ENCODE results near the gene LYPD6B.

LYPD6B gene

DNA sequence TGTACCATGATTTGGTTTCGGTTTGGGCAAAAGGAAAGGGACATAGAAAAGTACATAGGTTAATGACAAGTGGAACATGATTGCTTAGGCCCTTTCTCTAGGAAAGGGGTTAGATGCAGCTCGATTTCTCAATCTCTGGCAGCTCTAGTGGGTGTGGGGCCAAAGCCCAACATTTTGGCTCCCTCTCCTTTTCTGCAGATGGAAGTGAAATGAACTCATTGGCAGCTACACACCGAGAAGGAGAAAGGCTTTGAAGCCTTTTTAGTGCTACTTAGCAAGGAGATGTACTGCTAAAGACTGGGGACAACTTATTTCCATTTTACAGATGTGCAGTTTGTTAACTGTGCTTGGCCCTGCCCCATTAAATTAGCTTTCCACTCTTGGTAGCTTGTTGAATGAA, 93.8 kb downstream of the LYPD6B start:
- H3K4me1 ChIP-seq (ENCODE audit: control insufficient read depth in 1 of 2, insufficient read depth in 2 of 2, low read length in 2 of 2): no peaks in the 10 kb centered on the region
- H3K9me3 ChIP-seq (ENCODE audit: control insufficient read depth in 1 of 2, low read length in 2 of 2): no peaks in the 10 kb centered on the region
- H3K27me3 ChIP-seq (ENCODE audit: low read depth, low read length): no peaks in the 10 kb centered on the region
- no peak overlapping the region for H3K4me3 ChIP-seq (ENCODE audit: low read depth in 1 of 2, low read length in 2 of 2)
- H3K27ac ChIP-seq (ENCODE audit: low read length): no peak overlapping the region
- H3K36me3 ChIP-seq (ENCODE audit: control insufficient read depth in 1 of 2, insufficient read depth in 2 of 2, low read length in 2 of 2): no peaks in the 10 kb centered on the region

DNA sequence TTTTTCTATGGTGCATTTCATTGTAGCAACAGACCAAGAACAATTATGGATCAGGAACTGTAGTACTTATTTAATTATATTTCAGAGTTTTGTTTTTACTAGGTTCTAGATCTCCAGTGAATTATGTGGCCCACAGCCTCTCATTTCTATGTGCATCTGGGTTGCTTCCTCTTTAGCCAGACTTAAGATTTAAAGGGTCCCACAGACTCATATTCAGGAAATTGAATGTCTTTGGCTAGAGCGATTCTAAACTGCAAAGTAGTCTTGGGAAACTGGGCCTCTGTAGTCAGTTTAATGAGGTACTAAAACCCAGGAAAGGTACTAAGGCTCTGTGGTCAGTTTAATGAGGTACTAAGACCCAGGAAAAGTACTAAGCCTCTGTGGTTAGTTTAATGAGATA, 94.4 kb downstream of the LYPD6B start:
- Histone ChIP-seq H3K27me3 (ENCODE audit: low read depth, low read length) (no peaks in the 10 kb centered on the region), H3K4me1 (ENCODE audit: control insufficient read depth in 1 of 2, insufficient read depth in 2 of 2, low read length in 2 of 2) (no peaks in the 10 kb centered on the region), H3K27ac (ENCODE audit: low read length) (no peak overlapping the region), H3K9me3 (ENCODE audit: control insufficient read depth in 1 of 2, low read length in 2 of 2) (no peaks in the 10 kb centered on the region), H3K4me3 (ENCODE audit: low read depth in 1 of 2, low read length in 2 of 2) (no peak overlapping the region), H3K36me3 (ENCODE audit: control insufficient read depth in 1 of 2, insufficient read depth in 2 of 2, low read length in 2 of 2) (no peaks in the 10 kb centered on the region)

DNA sequence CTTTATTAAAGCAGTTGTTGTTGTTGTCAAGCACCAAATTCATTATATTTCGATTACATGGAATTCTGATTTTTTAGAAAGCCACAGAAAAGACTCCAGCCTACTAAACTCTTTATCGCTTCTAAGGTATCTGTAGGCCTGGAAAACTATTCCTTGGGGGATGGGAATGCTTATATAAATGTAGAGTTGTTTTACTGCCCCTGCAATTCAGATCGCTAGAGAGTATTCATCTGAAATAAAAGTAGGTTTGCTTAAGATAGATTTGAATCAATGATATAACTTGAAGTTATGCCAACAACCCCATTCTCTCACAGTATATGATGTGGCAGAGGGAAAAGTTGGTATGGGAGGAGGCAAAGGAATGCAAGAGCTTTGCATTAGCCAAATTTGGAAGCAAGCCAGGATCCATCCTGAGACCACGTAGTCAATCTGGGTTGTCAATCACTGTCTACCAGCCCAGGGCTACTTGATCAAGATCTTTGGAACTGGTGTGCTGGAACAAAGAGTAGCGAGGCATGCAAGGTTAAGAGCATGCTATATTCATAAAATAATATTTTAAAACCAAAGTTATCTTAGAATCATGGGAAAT, 95.9 kb downstream of the LYPD6B start:
- Histone ChIP-seq H3K27me3 (ENCODE audit: low read depth, low read length) (no peaks in the 10 kb centered on the region), H3K4me3 (ENCODE audit: low read depth in 1 of 2, low read length in 2 of 2) (no peak overlapping the region), H3K36me3 (ENCODE audit: control insufficient read depth in 1 of 2, insufficient read depth in 2 of 2, low read length in 2 of 2) (no peaks in the 10 kb centered on the region), H3K9me3 (ENCODE audit: control insufficient read depth in 1 of 2, low read length in 2 of 2) (no peaks in the 10 kb centered on the region), H3K4me1 (ENCODE audit: control insufficient read depth in 1 of 2, insufficient read depth in 2 of 2, low read length in 2 of 2) (no peaks in the 10 kb centered on the region), H3K27ac (ENCODE audit: low read length) (no peak overlapping the region)

DNA sequence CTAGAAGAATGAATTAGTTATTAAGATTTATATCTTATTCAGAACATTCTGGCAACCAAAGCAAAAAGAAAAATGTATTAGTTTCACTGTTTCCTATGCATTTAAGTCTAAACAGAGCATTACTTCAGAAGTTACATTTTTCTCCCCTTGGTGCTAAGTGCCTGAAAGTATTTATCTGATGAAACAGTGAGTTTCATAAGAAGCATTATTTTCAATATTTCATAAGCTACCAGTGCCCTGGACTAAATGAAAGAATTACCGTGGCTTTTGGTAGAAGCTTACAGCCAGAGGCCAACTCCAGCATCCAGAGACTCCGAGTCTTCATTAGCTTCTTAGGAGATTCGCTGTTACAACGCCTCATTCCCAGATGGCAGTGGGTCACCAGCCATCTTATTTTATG, 97.6 kb downstream of the LYPD6B start:
- H3K27ac ChIP-seq (ENCODE audit: low read length): no peak overlapping the region
- H3K9me3 ChIP-seq (ENCODE audit: control insufficient read depth in 1 of 2, low read length in 2 of 2): no peaks in the 10 kb centered on the region
- no peaks in the 10 kb centered on the region for H3K4me1 ChIP-seq (ENCODE audit: control insufficient read depth in 1 of 2, insufficient read depth in 2 of 2, low read length in 2 of 2)
- no peaks in the 10 kb centered on the region for H3K36me3 ChIP-seq (ENCODE audit: control insufficient read depth in 1 of 2, insufficient read depth in 2 of 2, low read length in 2 of 2)
- no peaks in the 10 kb centered on the region for H3K27me3 ChIP-seq (ENCODE audit: low read depth, low read length)
- no peak overlapping the region for H3K4me3 ChIP-seq (ENCODE audit: low read depth in 1 of 2, low read length in 2 of 2)

DNA sequence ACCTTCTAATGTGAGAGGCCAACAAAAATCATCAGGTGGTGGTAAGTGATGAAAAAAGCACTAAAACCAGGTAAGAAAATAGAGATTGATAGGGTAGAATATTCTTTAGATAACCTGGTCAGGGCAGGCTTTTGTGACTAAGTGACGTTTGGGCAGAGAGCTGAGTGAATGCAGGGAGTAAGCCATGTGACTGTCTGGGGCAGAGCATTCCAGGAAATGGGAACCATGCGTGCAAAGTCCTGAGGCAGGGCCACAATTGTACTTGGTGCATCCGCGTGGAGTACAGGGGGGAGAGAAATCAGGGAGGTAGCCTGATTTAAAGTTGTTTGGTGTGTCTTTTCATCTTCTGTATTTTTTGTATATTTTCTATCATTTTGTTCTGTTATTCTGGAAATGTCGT, 102.5 kb downstream of the LYPD6B start:
- H3K4me3 ChIP-seq (ENCODE audit: low read depth in 1 of 2, low read length in 2 of 2): no peak overlapping the region
- H3K27ac ChIP-seq (ENCODE audit: low read length): no peak overlapping the region
- no peaks in the 10 kb centered on the region for H3K4me1 ChIP-seq (ENCODE audit: control insufficient read depth in 1 of 2, insufficient read depth in 2 of 2, low read length in 2 of 2)
- no peaks in the 10 kb centered on the region for H3K36me3 ChIP-seq (ENCODE audit: control insufficient read depth in 1 of 2, insufficient read depth in 2 of 2, low read length in 2 of 2)
- no peaks in the 10 kb centered on the region for H3K9me3 ChIP-seq (ENCODE audit: control insufficient read depth in 1 of 2, low read length in 2 of 2)
- no peaks in the 10 kb centered on the region for H3K27me3 ChIP-seq (ENCODE audit: low read depth, low read length)

DNA sequence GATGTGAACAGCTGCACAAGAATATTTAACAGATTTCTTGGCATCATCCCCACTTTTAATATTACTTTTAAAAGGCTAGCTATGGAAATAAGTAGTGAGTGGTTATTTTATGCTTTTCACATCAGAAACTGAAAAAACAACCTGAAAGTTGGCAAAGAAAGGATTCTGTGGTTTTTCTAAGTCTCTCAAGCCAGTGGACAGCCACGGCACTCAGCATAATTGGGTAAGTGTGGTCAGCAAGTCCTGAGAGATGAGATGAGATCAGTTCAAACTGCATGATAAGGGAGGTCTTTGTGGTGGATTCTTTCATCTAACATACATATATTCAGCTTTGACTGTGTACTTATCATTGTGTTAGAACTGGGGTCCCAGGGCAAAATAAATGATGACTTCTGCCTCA, 105.2 kb downstream of the LYPD6B start:
- no peak overlapping the region for H3K4me3 ChIP-seq (ENCODE audit: low read depth in 1 of 2, low read length in 2 of 2)
- H3K27ac ChIP-seq (ENCODE audit: low read length): no peak overlapping the region
- no peaks in the 10 kb centered on the region for H3K27me3 ChIP-seq (ENCODE audit: low read depth, low read length)
- H3K9me3 ChIP-seq (ENCODE audit: control insufficient read depth in 1 of 2, low read length in 2 of 2): no peaks in the 10 kb centered on the region
- no peaks in the 10 kb centered on the region for H3K36me3 ChIP-seq (ENCODE audit: control insufficient read depth in 1 of 2, insufficient read depth in 2 of 2, low read length in 2 of 2)
- no peaks in the 10 kb centered on the region for H3K4me1 ChIP-seq (ENCODE audit: control insufficient read depth in 1 of 2, insufficient read depth in 2 of 2, low read length in 2 of 2)

DNA sequence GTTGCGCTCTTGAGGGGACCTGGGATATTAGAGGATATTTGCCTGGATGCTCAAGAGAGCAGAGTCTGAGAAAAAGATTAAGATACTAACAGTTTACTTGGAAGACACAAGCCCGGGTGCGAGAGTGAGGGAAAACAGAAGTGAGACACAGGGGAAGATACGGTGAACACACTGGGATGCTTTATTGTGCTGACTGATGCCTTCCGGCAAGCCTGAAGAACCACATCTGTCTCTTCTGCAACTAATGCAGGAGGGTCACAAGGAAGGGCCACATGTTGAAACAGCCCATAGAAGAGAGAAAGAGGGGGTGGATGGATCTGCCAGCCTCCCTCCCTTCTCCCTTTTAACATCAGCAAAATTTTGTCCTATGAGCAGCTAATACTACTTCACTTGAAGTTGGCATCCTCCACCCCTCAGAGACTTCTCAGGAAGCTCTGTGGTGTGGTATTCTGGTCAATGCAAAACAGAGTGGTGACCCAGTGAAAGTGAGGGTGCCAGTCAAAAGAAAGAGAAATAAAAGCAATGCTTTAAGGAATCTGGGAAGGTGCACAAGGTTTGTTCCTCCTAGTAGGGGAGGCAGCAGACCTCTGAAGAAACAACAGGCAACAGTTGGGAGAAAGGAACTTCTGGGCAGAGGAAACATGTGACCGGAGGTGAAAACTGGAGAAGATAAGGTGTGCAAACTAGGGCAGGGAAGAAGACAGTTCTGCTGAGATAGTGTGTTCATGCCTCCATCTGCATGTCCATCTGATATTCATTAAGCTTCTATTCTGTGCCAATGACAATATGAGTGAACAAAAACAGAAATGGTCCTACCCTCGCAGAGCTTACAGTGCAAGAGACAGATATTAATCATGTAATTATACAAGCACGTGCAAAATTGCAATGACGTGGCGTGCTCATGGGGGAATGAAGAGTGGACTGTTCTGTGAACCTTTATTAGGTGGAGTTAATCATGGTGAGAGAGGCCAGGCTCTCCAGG, 107.1 kb downstream of the LYPD6B start:
- Histone ChIP-seq H3K36me3 (ENCODE audit: control insufficient read depth in 1 of 2, insufficient read depth in 2 of 2, low read length in 2 of 2) (no peaks in the 10 kb centered on the region), H3K27ac (ENCODE audit: low read length) (no peak overlapping the region), H3K27me3 (ENCODE audit: low read depth, low read length) (no peaks in the 10 kb centered on the region), H3K4me1 (ENCODE audit: control insufficient read depth in 1 of 2, insufficient read depth in 2 of 2, low read length in 2 of 2) (no peaks in the 10 kb centered on the region), H3K9me3 (ENCODE audit: control insufficient read depth in 1 of 2, low read length in 2 of 2) (no peaks in the 10 kb centered on the region), H3K4me3 (ENCODE audit: low read depth in 1 of 2, low read length in 2 of 2) (no peak overlapping the region)

DNA sequence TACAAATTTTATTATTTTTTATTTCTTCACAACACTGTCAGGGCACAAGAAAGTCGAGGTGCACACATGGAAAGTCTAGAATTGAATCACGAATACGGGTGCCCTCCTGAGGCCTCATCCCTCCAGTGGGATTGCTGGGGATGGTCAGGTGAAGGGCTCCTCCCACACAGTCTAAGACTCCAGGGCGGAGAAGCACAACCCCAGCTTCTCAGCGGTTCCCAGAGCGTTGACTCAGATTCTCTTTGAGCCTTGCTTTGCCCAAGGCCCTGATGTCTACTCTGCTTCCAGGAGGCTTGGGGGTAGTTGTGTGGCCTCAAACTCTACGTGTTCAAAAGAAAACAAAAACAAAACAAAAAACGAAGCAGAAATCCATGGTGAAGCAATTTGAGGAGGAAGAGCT, 108.4 kb downstream of the LYPD6B start:
- Histone ChIP-seq H3K27me3 (ENCODE audit: low read depth, low read length) (no peaks in the 10 kb centered on the region), H3K9me3 (ENCODE audit: control insufficient read depth in 1 of 2, low read length in 2 of 2) (no peaks in the 10 kb centered on the region), H3K4me1 (ENCODE audit: control insufficient read depth in 1 of 2, insufficient read depth in 2 of 2, low read length in 2 of 2) (no peaks in the 10 kb centered on the region), H3K4me3 (ENCODE audit: low read depth in 1 of 2, low read length in 2 of 2) (no peak overlapping the region), H3K36me3 (ENCODE audit: control insufficient read depth in 1 of 2, insufficient read depth in 2 of 2, low read length in 2 of 2) (no peaks in the 10 kb centered on the region), H3K27ac (ENCODE audit: low read length) (no peak overlapping the region)

DNA sequence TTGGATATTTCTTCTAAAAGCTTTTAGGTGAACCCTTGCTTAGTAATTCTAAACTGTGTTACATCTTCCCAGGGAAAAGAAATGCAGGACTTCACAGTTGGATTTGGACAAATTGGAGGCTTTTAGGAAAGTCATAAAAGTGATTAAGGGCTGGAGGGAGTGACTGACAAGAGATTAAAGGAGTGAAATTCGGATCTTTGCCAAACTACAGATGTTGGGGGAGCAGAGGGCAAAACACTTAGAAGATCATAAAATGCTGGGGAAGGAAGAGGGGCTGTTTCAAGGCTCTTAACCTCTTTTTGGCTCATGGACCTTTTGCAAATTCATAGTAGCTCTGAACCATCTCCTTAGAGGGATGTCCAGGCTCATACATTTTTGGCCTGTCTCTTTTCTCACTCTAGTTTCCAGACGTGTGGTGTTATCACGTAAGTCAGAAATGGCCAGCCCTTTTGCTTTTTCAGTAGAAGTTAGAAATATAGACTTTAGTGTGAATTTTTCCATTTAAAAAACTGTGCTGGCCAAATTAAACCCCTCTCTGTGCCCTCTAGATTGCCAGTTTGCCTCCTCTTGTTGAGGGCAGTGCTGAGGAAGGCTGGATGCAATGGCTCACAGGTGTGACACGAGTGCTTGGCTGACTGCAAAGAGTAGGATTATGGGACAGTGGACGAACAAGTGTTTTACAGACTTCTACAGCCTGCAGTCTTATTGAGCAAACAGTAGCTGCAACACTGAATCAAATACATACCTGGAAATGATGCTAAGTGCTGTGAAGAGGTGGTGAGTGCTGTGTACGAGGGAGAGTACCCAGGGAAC, 109.9 kb downstream of the LYPD6B start:
- no peaks in the 10 kb centered on the region for H3K36me3 ChIP-seq (ENCODE audit: control insufficient read depth in 1 of 2, insufficient read depth in 2 of 2, low read length in 2 of 2)
- H3K27ac ChIP-seq (ENCODE audit: low read length): no peak overlapping the region
- no peaks in the 10 kb centered on the region for H3K4me1 ChIP-seq (ENCODE audit: control insufficient read depth in 1 of 2, insufficient read depth in 2 of 2, low read length in 2 of 2)
- H3K4me3 ChIP-seq (ENCODE audit: low read depth in 1 of 2, low read length in 2 of 2): no peak overlapping the region
- H3K9me3 ChIP-seq (ENCODE audit: control insufficient read depth in 1 of 2, low read length in 2 of 2): no peaks in the 10 kb centered on the region
- H3K27me3 ChIP-seq (ENCODE audit: low read depth, low read length): no peaks in the 10 kb centered on the region

DNA sequence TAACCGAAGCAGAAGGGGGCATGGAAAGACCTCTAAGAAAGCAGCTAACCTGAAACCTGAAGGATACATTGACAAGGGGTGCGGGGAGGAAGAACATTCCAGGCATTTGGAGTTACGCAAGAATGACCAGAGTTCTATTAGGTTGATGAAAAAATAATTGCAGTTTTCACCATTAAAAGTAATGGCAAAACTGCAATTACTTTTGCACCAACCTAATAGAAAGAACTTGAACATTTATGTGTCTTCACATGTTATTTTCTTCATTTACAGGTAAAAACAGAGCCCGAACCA, 110.5 kb downstream of the LYPD6B start:
- Histone ChIP-seq H3K27ac (ENCODE audit: low read length) (no peak overlapping the region), H3K4me1 (ENCODE audit: control insufficient read depth in 1 of 2, insufficient read depth in 2 of 2, low read length in 2 of 2) (no peaks in the 10 kb centered on the region), H3K4me3 (ENCODE audit: low read depth in 1 of 2, low read length in 2 of 2) (no peak overlapping the region), H3K9me3 (ENCODE audit: control insufficient read depth in 1 of 2, low read length in 2 of 2) (no peaks in the 10 kb centered on the region), H3K27me3 (ENCODE audit: low read depth, low read length) (no peaks in the 10 kb centered on the region), H3K36me3 (ENCODE audit: control insufficient read depth in 1 of 2, insufficient read depth in 2 of 2, low read length in 2 of 2) (no peaks in the 10 kb centered on the region)

DNA sequence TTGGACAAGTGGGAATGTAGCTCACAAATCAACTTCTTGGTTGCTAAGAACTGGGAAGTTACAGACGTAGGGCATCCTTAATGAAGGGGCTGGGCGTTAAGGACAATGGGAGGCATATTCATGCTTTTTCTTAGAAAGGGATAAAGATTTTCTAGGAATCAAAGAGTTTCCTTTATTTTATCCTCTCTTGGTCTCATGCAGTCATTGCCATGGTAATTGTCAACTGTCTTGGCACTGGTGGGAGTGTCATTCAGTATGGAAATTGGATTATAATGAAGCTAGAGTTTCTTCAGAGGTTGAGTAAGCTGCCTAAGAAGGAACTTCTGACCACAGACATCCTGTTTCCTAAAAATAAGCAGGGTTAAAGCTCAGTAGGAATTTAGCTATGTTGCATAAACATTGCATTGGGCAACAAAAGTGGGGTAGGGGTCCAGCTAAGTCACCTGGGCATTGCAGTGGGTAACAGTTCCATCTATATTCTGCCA, 114.0 kb downstream of the LYPD6B start:
- Histone ChIP-seq H3K27ac (ENCODE audit: low read length) (no peak overlapping the region), H3K4me1 (ENCODE audit: control insufficient read depth in 1 of 2, insufficient read depth in 2 of 2, low read length in 2 of 2) (no peaks in the 10 kb centered on the region), H3K9me3 (ENCODE audit: control insufficient read depth in 1 of 2, low read length in 2 of 2) (no peaks in the 10 kb centered on the region), H3K27me3 (ENCODE audit: low read depth, low read length) (no peaks in the 10 kb centered on the region), H3K36me3 (ENCODE audit: control insufficient read depth in 1 of 2, insufficient read depth in 2 of 2, low read length in 2 of 2) (no peaks in the 10 kb centered on the region), H3K4me3 (ENCODE audit: low read depth in 1 of 2, low read length in 2 of 2) (no peak overlapping the region)
